K562 (cell line): ENCODE measurements around the gene SFXN5. TPM values are rescaled to one million over a fixed set of nuclear protein-coding genes. Genes with fewer than 3 reads are reported as not detected.

ENCODE experiments used
- ATAC-seq: fragments of 200-7000 bp; cut with Tn5 transposase; 3 replicates; pipeline ENCODE4 v1.9.1; 2020; ENCODE audit warnings: moderate library complexity
- BruUV-seq: library from RNA; stranded (reverse); fragments of 400-500 nt; replicated peaks from 2 replicates; lab custom pipeline; 2021; lab: Mats Ljungman, UMichigan
- CTCF ChIA-PET: fragments of 300-600 bp; formaldehyde crosslinking; extraction: SDS; loops from one replicate; lab custom pipeline; 2021; ENCODE audit warnings: low intra/inter-chr PET ratio; lab: Yijun Ruan, JAX
- POLR2A ChIA-PET: fragments of 300-600, 350-650 bp; sonication (Branson Sonifier 250); formaldehyde crosslinking; extraction: SDS; loops from one replicate; lab custom pipeline; 2021; ENCODE audit warnings: antibody characterized with exemption, inconsistent platforms; lab: Yijun Ruan, JAX
- DNase-seq, 4 experiments: peaks; one replicate each; pipeline versions ENCODE4 v3.0.0 to v3.0.0-alpha.2; 2011 to 2018; ENCODE audit warnings: low spot score in 3 of 4, mixed read lengths in 3 of 4; ENCODE audit errors: extremely low read depth in 1 of 4
- FAIRE-seq: peaks from 2 replicates; lab custom pipeline; 2011; peaks lifted over from hg19 to GRCh38; lab: Jason Lieb, UNC
- H2AFZ ChIP-seq: 2 replicates; pipeline ENCODE4 v1.6.0; 2011; ENCODE audit warnings: low read depth, low read length, control low read depth, inconsistent platforms
- H3K27ac ChIP-seq: fragments of 200-600 bp; 3 replicates; pipeline ENCODE4 v1.8.0; 2011; ENCODE audit warnings: low read depth, mild to moderate bottlenecking, control low read depth, inconsistent platforms, low read length, moderate library complexity, mixed read lengths; ENCODE audit errors: extremely low read depth
- H3K27me3 ChIP-seq, 2 experiments: fragments of 300-600 bp in 1 of 2; 2 replicates in 1 of 2; 3 replicates in 1 of 2; pipeline versions ENCODE4 v1.6.0 to v1.8.0; 2011; ENCODE audit warnings: inconsistent platforms in 2 of 2, low read length in 2 of 2, mild to moderate bottlenecking in 1 of 2, mixed read lengths in 1 of 2, moderate library complexity in 1 of 2; ENCODE audit not compliant: control insufficient read depth in 2 of 2, insufficient read depth in 2 of 2
- H3K36me3 ChIP-seq: fragments of 300-600 bp; 3 replicates; pipeline ENCODE4 v1.8.0; 2011; ENCODE audit warnings: mild to moderate bottlenecking, low read length, inconsistent platforms; ENCODE audit not compliant: control insufficient read depth, insufficient read depth
- H3K4me1 ChIP-seq, 2 experiments: fragments of 200-600 bp in 1 of 2; replicated peaks in 1 of 2; 2 replicates in 1 of 2; 3 replicates in 1 of 2; pipeline versions ENCODE4 v1.5.1 to v1.8.0; 2011; ENCODE audit warnings: inconsistent platforms in 2 of 2, low read length in 2 of 2, mild to moderate bottlenecking in 1 of 2, mixed read lengths in 1 of 2, moderate library complexity in 1 of 2; ENCODE audit not compliant: control insufficient read depth in 2 of 2, insufficient read depth in 2 of 2
- H3K4me2 ChIP-seq: 2 replicates; pipeline ENCODE4 v1.6.1; 2011; ENCODE audit warnings: low read length, control low read depth, inconsistent platforms, mixed read lengths; ENCODE audit not compliant: insufficient read depth
- H3K4me3 ChIP-seq: fragments of 200-600 bp; sonication (generic), shearing (Covaris generic); 2 replicates; pipeline ENCODE4 v1.5.1; 2016; ENCODE audit warnings: control low read depth, inconsistent platforms
- H3K79me2 ChIP-seq: fragments of 200-600 bp; 3 replicates; pipeline ENCODE4 v1.8.0; 2011; ENCODE audit warnings: low read length, inconsistent platforms; ENCODE audit not compliant: control insufficient read depth, insufficient read depth
- H3K9ac ChIP-seq, 2 experiments: 2 replicates each; pipeline versions ENCODE4 v1.6.0 to v1.6.1; 2011; ENCODE audit warnings: low read depth in 2 of 2, low read length in 2 of 2, control low read depth in 1 of 2, inconsistent platforms in 1 of 2, mild to moderate bottlenecking in 1 of 2, mixed read lengths in 1 of 2; ENCODE audit not compliant: insufficient read depth in 1 of 2
- H3K9me1 ChIP-seq: one replicate; pipeline ENCODE4 v1.6.0; 2011; ENCODE audit warnings: inconsistent platforms, mild to moderate bottlenecking, low read length, moderate library complexity; ENCODE audit not compliant: control insufficient read depth, insufficient read depth
- H3K9me3 ChIP-seq: replicated peaks from 2 replicates; pipeline ENCODE4 v1.5.1; 2011; ENCODE audit warnings: low read depth, low read length, inconsistent platforms; ENCODE audit not compliant: control insufficient read depth, insufficient read depth
- H4K20me1 ChIP-seq: replicated peaks from 2 replicates; pipeline ENCODE4 v1.6.1; 2011; ENCODE audit warnings: low read length, inconsistent platforms, mixed read lengths; ENCODE audit not compliant: control insufficient read depth, insufficient read depth
- E2F6 ChIP-seq, 2 experiments: IDR thresholded peaks; 2 replicates each; pipeline ENCODE4 v1.6.1; 2011; ENCODE audit warnings: borderline replicate concordance in 1 of 2, control low read depth in 1 of 2, low read depth in 1 of 2, low read length in 1 of 2, mild to moderate bottlenecking in 1 of 2, mixed read lengths in 1 of 2, moderate library complexity in 1 of 2; ENCODE audit not compliant: insufficient read depth in 1 of 2, insufficient read length in 1 of 2, poor library complexity in 1 of 2, severe bottlenecking in 1 of 2; ENCODE audit errors: extremely low read depth in 1 of 2
- EGR1 ChIP-seq: fragments of 450-650 bp; conservative IDR thresholded peaks from 2 replicates; pipeline ENCODE4 v1.6.1; 2017; ENCODE audit warnings: mild to moderate bottlenecking
- GTF2F1 ChIP-seq: IDR thresholded peaks from 2 replicates; pipeline ENCODE4 v1.6.1; 2011; ENCODE audit warnings: low read depth, low read length, improper control_type of control experiment
- KDM2B ChIP-seq: fragments of 250-450 bp; sonication (Bioruptor Pico); IDR thresholded peaks from 2 replicates; pipeline ENCODE4 v1.8.0; 2021; ENCODE audit warnings: mild to moderate bottlenecking, moderate library complexity
- SIN3B ChIP-seq: fragments of 450-650 bp; IDR thresholded peaks from 2 replicates; pipeline ENCODE4 v1.6.1; 2017; ENCODE audit warnings: low read depth, mild to moderate bottlenecking, moderate library complexity
- ZNF511 ChIP-seq: sonication (generic); formaldehyde crosslinking; IDR thresholded peaks from 2 replicates; pipeline ENCODE4 v1.8.0; 2022; ENCODE audit warnings: mild to moderate bottlenecking, missing genetic modification reagents
- ZNF77 ChIP-seq: fragments of 250-450 bp; sonication (Bioruptor Pico); IDR thresholded peaks from 2 replicates; pipeline ENCODE4 v1.5.0; 2020
- WGBS: fragments of 100-300 bp; shearing (Covaris generic); methylation state at CpG from one replicate; pipeline ENCODE4 v1.1.6; 2016; ENCODE audit warnings: low coverage, mixed read lengths; ENCODE audit not compliant: insufficient coverage; ENCODE audit errors: missing lambda C conversion rate; 5-methylcytosine and 5-hydroxymethylcytosine counted together
- in situ Hi-C: fragments of 300-500 bp; cut with MboI; formaldehyde crosslinking; loops from 4 replicates; pipeline ENCODE4 v1.15.0; 2018; ENCODE audit warnings: inconsistent platforms, mixed read lengths
- intact Hi-C: fragments of 100-400 bp; cut with micrococcal nuclease; formaldehyde crosslinking; loops from 2 replicates; pipeline ENCODE4 v1.14.2; 2022
- polyA plus RNA-seq, 8 experiments: library from polyadenylated mRNA; depleted of rRNA in 4 of 8; stranded (reverse) in 5 of 8; unstranded in 3 of 8; fragments of >200 nt; fragmentation: Nextera tagmentation in 2 of 8; fragmentation: Illumina TruSeq in 1 of 8; extraction: Ambion mirVana in 2 of 8; extraction: Trizol in 1 of 8; gene quantifications; 2 replicates each; pipeline versions ENCODE4 v1.2.1 to v1.2.3, GENCODE V29; 2011 to 2014; ENCODE audit warnings: inconsistent platforms in 1 of 8, missing spikeins in 1 of 8
- total RNA-seq, 7 experiments: library from RNA; depleted of rRNA in 6 of 7; stranded (reverse); fragments of >200 nt in 6 of 7; fragmentation: Illumina TruSeq in 2 of 7; extraction: Trizol in 2 of 7; gene quantifications; 2 replicates each; pipeline versions ENCODE4 v1.2.1 to v1.2.3, GENCODE V29; 2011 to 2021; ENCODE audit warnings: low replicate concordance in 1 of 7

The SFXN5 gene
- total and polyA plus RNA-seq, 9 of the 15 experiments (the other 6 are each of a cell fraction or from before 2014, with no cell fraction given), result 8.3 to 22.6 (median 16.0) TPM

GRCh38 chr2:72917877-72918553, 153.5 kb downstream of the SFXN5 start:
- DNase-seq (no peak), FAIRE-seq (no peak), ATAC-seq (no peak)
- H3K4me2 ChIP-seq, result peak overlapping the region; percentile 18; the same call in 1 of the 2 replicates
- peaks cover 34% of the 10 kb centered on the region; the same call in 1 of the 2 replicates for H4K20me1 ChIP-seq
- H3K4me3 ChIP-seq, result peak overlapping the region; percentile 29; the same call in 1 of the 2 replicates
- intact Hi-C loops (no loop called here), in situ Hi-C loops (no loop called here)
- H3K9me3 ChIP-seq, result no peaks in the 10 kb centered on the region
- no peaks in the 10 kb centered on the region for H3K9me1 ChIP-seq
- no peak overlapping the region for H2AFZ ChIP-seq
- CTCF ChIA-PET, result no interaction called here
- 7% methylated on average over 63 of the region's 89 CpGs for WGBS
- POLR2A ChIA-PET, result interaction anchor here (0.6 to 1.2 kb wide), 4 partner anchors 9 to 260 kb away, joined by 3 to 4 read pairs (median 4); no protein-coding TSS in a partner anchor
- 0 out of 2 replicates have a peak, but pooled peaks have one; percentile 9 for TF ChIP-seq KDM2B (CRISPR knock-in tag)
- no peak for TF ChIP-seq ZNF77 (CRISPR knock-in tag)
- 0 out of 2 replicates have a peak, but pooled peaks have one; percentile 45 for TF ChIP-seq ZNF511 (CRISPR knock-in tag)
- no peak for TF ChIP-seq SIN3B
- TF ChIP-seq GTF2F1, result no peak
- TF ChIP-seq E2F6 (IDR thresholded peaks at IDR 0.05; ENCODE audit: borderline replicate concordance in 1 of 2, extremely low read depth in 1 of 2, insufficient read depth in 1 of 2, insufficient read length in 1 of 2, low read depth in 1 of 2, low read length in 1 of 2, poor library complexity in 1 of 2, severe bottlenecking in 1 of 2), result peak in 1 of 2 experiments; percentile 48
- 0 out of 2 replicates have a peak, but pooled peaks have one; percentile 21 for TF ChIP-seq EGR1
- peak overlapping the region in 1 of 2 experiments; percentile 58; a peak in 1 of 4 replicates for H3K9ac ChIP-seq
- H3K36me3 ChIP-seq, result no peaks in the 10 kb centered on the region
- no peak overlapping the region for H3K27ac ChIP-seq
- no TSS peak for BruUV-seq
- peaks cover 77 to 87% of the 10 kb centered on the region in 2 experiments for H3K27me3 ChIP-seq
- peaks cover 0 to 53% of the 10 kb centered on the region in 2 experiments; a peak in 3 of 5 replicates for H3K4me1 ChIP-seq
- H3K79me2 ChIP-seq, result no peaks in the 10 kb centered on the region
